H1 (cell line): ENCODE data around the gene TCEA2. TPM values are rescaled to one million over a fixed set of nuclear protein-coding genes. Genes with fewer than 3 reads are reported as not detected.
A peak's percentile ranks its signal among the peaks of the same experiment; 100 is the strongest.

Source experiments
- CTCF ChIA-PET: fragments of 300-600 bp; sonication (Branson Sonifier 250); formaldehyde crosslinking; loops from one replicate; lab custom pipeline; 2021; ENCODE audit not compliant: partially characterized antibody; lab: Charles Lee
- POLR2A ChIA-PET: fragments of 300-600 bp; sonication (Branson Sonifier 250); formaldehyde crosslinking; loops from one replicate; lab custom pipeline; 2021; ENCODE audit warnings: inconsistent platforms; ENCODE audit not compliant: partially characterized antibody; lab: Charles Lee
- DNase-seq, 2 experiments: peaks; one replicate each; pipeline versions ENCODE4 v3.0.0 to v3.0.0-alpha.2; 2010 to 2022; ENCODE audit warnings: low spot score in 2 of 2, low read depth in 1 of 2, mixed read lengths in 1 of 2
- FAIRE-seq: peaks from 2 replicates; lab custom pipeline; 2011; peaks lifted over from hg19 to GRCh38; lab: Jason Lieb, UNC
- H2AFZ ChIP-seq: 2 replicates; pipeline ENCODE4 v1.8.1; 2012; ENCODE audit warnings: low read length, inconsistent platforms
- H2AK5ac ChIP-seq: 2 replicates; pipeline ENCODE4 v1.6.1; 2013; ENCODE audit warnings: low read depth, low read length
- H2BK120ac ChIP-seq: replicated peaks from 2 replicates; pipeline ENCODE3; 2013; ENCODE audit warnings: low read depth, low read length, inconsistent platforms
- H2BK12ac ChIP-seq: 2 replicates; pipeline ENCODE4 v1.6.1; 2013; ENCODE audit warnings: low read depth, low read length
- H2BK15ac ChIP-seq: 2 replicates; pipeline ENCODE4 v1.6.1; 2013; ENCODE audit warnings: low read length
- H2BK20ac ChIP-seq: 2 replicates; pipeline ENCODE4 v1.6.1; 2013; ENCODE audit warnings: low read length
- H2BK5ac ChIP-seq: 2 replicates; pipeline ENCODE4 v1.6.1; 2013; ENCODE audit warnings: low read depth, low read length
- H3K14ac ChIP-seq: 2 replicates; pipeline ENCODE4 v1.6.1; 2013; ENCODE audit warnings: inconsistent platforms; ENCODE audit not compliant: insufficient read length
- H3K18ac ChIP-seq: 2 replicates; pipeline ENCODE4 v1.6.1; 2013; ENCODE audit warnings: low read length; ENCODE audit errors: extremely low read depth
- H3K23ac ChIP-seq: 2 replicates; pipeline ENCODE4 v1.6.1; 2013; ENCODE audit warnings: inconsistent platforms; ENCODE audit not compliant: insufficient read length
- H3K23me2 ChIP-seq: 2 replicates; pipeline ENCODE4 v1.6.1; 2013; ENCODE audit warnings: low read depth, low read length
- H3K27ac ChIP-seq: 2 replicates; pipeline ENCODE4 v1.6.1; 2011; ENCODE audit warnings: low read depth, low read length, inconsistent platforms
- H3K27me3 ChIP-seq, 4 experiments: replicated peaks in 1 of 4; 1 replicate in 1 of 4; 2 replicates in 3 of 4; pipeline versions ENCODE4 v1.6.1 to v1.8.1; 2011 to 2013; ENCODE audit warnings: low read length in 3 of 4, mild to moderate bottlenecking in 3 of 4, inconsistent platforms in 2 of 4, mixed read lengths in 2 of 4, moderate library complexity in 1 of 4; ENCODE audit not compliant: control insufficient read depth in 3 of 4, insufficient read depth in 3 of 4; ENCODE audit errors: extremely low read depth in 1 of 4
- H3K36me3 ChIP-seq, 4 experiments: 2 replicates each; pipeline versions ENCODE4 v1.6.1 to v1.8.1; 2011 to 2013; ENCODE audit warnings: mild to moderate bottlenecking in 4 of 4, low read length in 3 of 4, moderate library complexity in 2 of 4, control low read depth in 1 of 4, inconsistent platforms in 1 of 4; ENCODE audit not compliant: insufficient read depth in 4 of 4, control insufficient read depth in 2 of 4
- H3K4ac ChIP-seq: replicated peaks from 2 replicates; pipeline ENCODE3; 2013; ENCODE audit warnings: low read length, low read depth, mixed read lengths, inconsistent platforms; ENCODE audit not compliant: insufficient read length
- H3K4me1 ChIP-seq, 4 experiments: replicated peaks in 1 of 4; 1 replicate in 1 of 4; 2 replicates in 3 of 4; pipeline versions ENCODE4 v1.6.1 to v1.8.1; 2011 to 2013; ENCODE audit warnings: low read length in 3 of 4, inconsistent platforms in 2 of 4, mixed read lengths in 1 of 4; ENCODE audit not compliant: insufficient read depth in 4 of 4, control insufficient read depth in 3 of 4
- H3K4me2 ChIP-seq, 2 experiments: 2 replicates each; pipeline versions ENCODE4 v1.6.1 to v1.8.1; 2011 to 2013; ENCODE audit warnings: low read depth in 2 of 2, low read length in 2 of 2, control low read depth in 1 of 2, inconsistent platforms in 1 of 2, mild to moderate bottlenecking in 1 of 2; ENCODE audit not compliant: insufficient read depth in 1 of 2
- H3K4me3 ChIP-seq, 4 experiments: fragments of 200-600, 300-600 bp in 1 of 4; sonication (generic), shearing (Covaris generic), sonication (Bioruptor Twin) in 1 of 4; 2 replicates each; pipeline versions ENCODE4 v1.5.1 to v1.8.1; 2011 to 2016; ENCODE audit warnings: low read length in 4 of 4, low read depth in 3 of 4, control low read depth in 2 of 4, inconsistent platforms in 2 of 4, mild to moderate bottlenecking in 2 of 4, mixed read lengths in 1 of 4, moderate library complexity in 1 of 4; ENCODE audit not compliant: insufficient read depth in 2 of 4; ENCODE audit errors: extremely low read depth in 1 of 4
- H3K56ac ChIP-seq: replicated peaks from 2 replicates; pipeline ENCODE3; 2013; ENCODE audit warnings: low read depth, mild to moderate bottlenecking, mixed read lengths, low read length, inconsistent platforms; ENCODE audit not compliant: insufficient read length
- H3K79me1 ChIP-seq: 2 replicates; pipeline ENCODE4 v1.6.1; 2013; ENCODE audit warnings: low read depth, low read length, control low read depth
- H3K79me2 ChIP-seq, 2 experiments: 2 replicates each; pipeline versions ENCODE4 v1.6.1 to v1.8.1; 2012 to 2013; ENCODE audit warnings: low read length in 2 of 2, mild to moderate bottlenecking in 2 of 2, inconsistent platforms in 1 of 2; ENCODE audit not compliant: insufficient read depth in 2 of 2, control insufficient read depth in 1 of 2
- H3K9ac ChIP-seq, 4 experiments: replicated peaks in 1 of 4; 1 replicate in 1 of 4; 2 replicates in 3 of 4; pipeline versions ENCODE4 v1.6.1 to v1.8.1; 2011 to 2013; ENCODE audit warnings: low read depth in 3 of 4, low read length in 3 of 4, control low read depth in 2 of 4, mild to moderate bottlenecking in 2 of 4, moderate library complexity in 2 of 4, inconsistent platforms in 1 of 4; ENCODE audit errors: extremely low read depth in 1 of 4
- H3K9me3 ChIP-seq, 2 experiments: 2 replicates each; pipeline versions ENCODE4 v1.6.1 to v1.8.1; 2012 to 2013; ENCODE audit warnings: mild to moderate bottlenecking in 2 of 2, moderate library complexity in 2 of 2, control low read depth in 1 of 2, inconsistent platforms in 1 of 2, low read depth in 1 of 2, low read length in 1 of 2, mixed read lengths in 1 of 2; ENCODE audit not compliant: insufficient read depth in 2 of 2
- H4K20me1 ChIP-seq, 2 experiments: replicated peaks in 1 of 2; 2 replicates each; pipeline versions ENCODE3 to v1.8.1; 2011 to 2013; ENCODE audit warnings: inconsistent platforms in 2 of 2, low read length in 2 of 2, mild to moderate bottlenecking in 1 of 2; ENCODE audit not compliant: insufficient read depth in 2 of 2, control insufficient read depth in 1 of 2
- H4K5ac ChIP-seq: 2 replicates; pipeline ENCODE4 v1.6.1; 2013; ENCODE audit warnings: low read length, low read depth, mixed read lengths, inconsistent platforms; ENCODE audit not compliant: insufficient read length
- H4K8ac ChIP-seq: 2 replicates; pipeline ENCODE4 v1.8.0; 2013; ENCODE audit warnings: mild to moderate bottlenecking, moderate library complexity, low read length, inconsistent platforms; ENCODE audit not compliant: insufficient read depth; ENCODE audit errors: extremely low read depth
- H4K91ac ChIP-seq: replicated peaks from 2 replicates; pipeline ENCODE3; 2013; ENCODE audit warnings: low read length, mixed read lengths, inconsistent platforms; ENCODE audit not compliant: insufficient read length
- CTBP2 ChIP-seq: IDR thresholded peaks from 2 replicates; pipeline ENCODE4 v1.7.0; 2011; ENCODE audit warnings: borderline replicate concordance, mild to moderate bottlenecking, moderate library complexity, mixed read lengths, low read length; ENCODE audit not compliant: insufficient read depth, insufficient read length
- CTCF ChIP-seq, 3 experiments: IDR thresholded peaks; 1 replicate in 2 of 3; 2 replicates in 1 of 3; pipeline versions ENCODE4 v1.5.1 to v1.6.1; 2011; ENCODE audit warnings: low read length in 3 of 3, mild to moderate bottlenecking in 3 of 3, inconsistent platforms in 2 of 3, low read depth in 1 of 3, moderate library complexity in 1 of 3; ENCODE audit not compliant: insufficient read depth in 1 of 3; ENCODE audit errors: control extremely low read depth in 1 of 3
- HDAC6 ChIP-seq: IDR thresholded peaks from one replicate; pipeline ENCODE4 v1.7.1; 2012; ENCODE audit warnings: low read depth, mild to moderate bottlenecking, inconsistent platforms, low read length, moderate library complexity
- KDM1A ChIP-seq: fragments of 200-600, 300-600 bp; sonication (generic); IDR thresholded peaks from 2 replicates; pipeline ENCODE4 v1.7.1; 2016; ENCODE audit warnings: mild to moderate bottlenecking, low read length, borderline replicate concordance
- MAX ChIP-seq: IDR thresholded peaks from 2 replicates; pipeline ENCODE4 v1.6.1; 2012; ENCODE audit warnings: inconsistent platforms
- POLR2AphosphoS5 ChIP-seq: IDR thresholded peaks from 2 replicates; pipeline ENCODE4 v1.6.1; 2011; ENCODE audit warnings: low read depth, low read length
- RNF2 ChIP-seq: fragments of 200-900, 300-1000 bp; sonication (generic); IDR thresholded peaks from 2 replicates; pipeline ENCODE4 v1.7.1; 2016; ENCODE audit warnings: borderline replicate concordance, low read depth, mild to moderate bottlenecking, antibody characterized with exemption, low read length; ENCODE audit not compliant: poor library complexity, severe bottlenecking; ENCODE audit errors: missing control alignments
- ZNF274 ChIP-seq: IDR thresholded peaks from 2 replicates; pipeline ENCODE4 v1.7.0; 2012; ENCODE audit warnings: low read length, borderline replicate concordance; ENCODE audit errors: extremely low read depth
- WGBS, 2 experiments: shearing (Covaris generic) in 1 of 2; methylation state at CpG; one replicate each; pipeline versions ENCODE4 v1.1.6 to v1.1.7; 2013 to 2015; ENCODE audit warnings: low lambda C conversion rate in 2 of 2, mixed read lengths in 2 of 2, inconsistent platforms in 1 of 2, low coverage in 1 of 2, missing lambda C conversion rate in 1 of 2; ENCODE audit not compliant: insufficient replicate concordance in 2 of 2, insufficient coverage in 1 of 2, insufficient read length in 1 of 2; ENCODE audit errors: extremely low coverage in 1 of 2, missing lambda C conversion rate in 1 of 2; 5-methylcytosine and 5-hydroxymethylcytosine counted together
- polyA plus RNA-seq, 7 experiments: library from polyadenylated mRNA; depleted of rRNA in 3 of 7; stranded (reverse) in 5 of 7; unstranded in 2 of 7; fragments of >200 nt in 5 of 7; fragments of 200-250 nt in 2 of 7; gene quantifications; 1 replicate in 5 of 7; 2 replicates in 1 of 7; 4 replicates in 1 of 7; pipeline versions ENCODE4 v1.2.1 to v1.2.3, GENCODE V29; 2011 to 2013; ENCODE audit warnings: missing spikeins in 2 of 7, mixed read lengths in 2 of 7
- total RNA-seq: library from RNA; stranded (reverse); fragmentation: NEBNext Ultra II Directional; extraction: Animal tissue kit (Norgen Biotek cat#: 25700); gene quantifications from 2 replicates; pipeline ENCODE4 v1.2.1, GENCODE V29; 2021

The TCEA2 gene
- total and polyA plus RNA-seq, 2 of the 8 experiments (the other 6 are each of a cell fraction or from before 2014, with no cell fraction given), result 41.4 to 42.3 TPM

DNA sequence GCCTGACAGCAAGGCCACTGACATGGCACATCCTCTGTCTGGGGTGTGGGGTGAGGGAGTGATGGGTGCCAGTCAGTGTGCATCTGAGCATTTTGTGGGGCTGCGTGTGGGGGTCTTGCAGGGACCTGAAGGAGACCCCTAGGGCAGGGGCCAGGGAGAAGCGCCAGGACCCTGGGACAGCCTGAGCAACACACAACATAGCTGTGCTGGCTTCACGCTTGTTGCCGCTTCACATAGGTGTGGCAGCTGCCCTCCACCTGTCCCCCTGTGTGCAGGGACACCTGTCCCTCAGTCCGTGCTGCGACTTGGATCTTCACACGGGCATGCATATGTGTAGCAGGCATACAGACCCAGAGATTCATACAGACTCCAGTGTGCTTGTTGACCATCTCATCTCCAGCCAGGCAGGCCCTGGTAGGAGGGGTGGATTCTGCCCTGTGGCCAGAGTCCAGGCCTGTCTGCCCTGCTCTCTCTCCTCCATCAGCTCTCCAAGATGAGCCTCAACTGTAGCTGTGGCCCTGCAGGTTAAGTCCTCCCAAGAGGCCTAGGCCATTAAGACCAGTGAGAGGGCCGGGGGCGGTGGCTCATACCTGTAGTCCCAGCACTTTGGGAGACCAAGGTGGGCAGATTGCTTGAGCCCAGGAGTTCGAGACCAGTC, 47.5 kb downstream of the TCEA2 start:
- Histone ChIP-seq H3K4me3 (no peak overlapping the region), H4K20me1 (peaks cover 2 to 4% of the 10 kb centered on the region in 2 experiments), H2BK15ac (no peak overlapping the region), H3K79me2 (no peaks in the 10 kb centered on the region), H2AFZ (no peak overlapping the region), H2BK120ac (no peak overlapping the region), H3K23ac (no peak overlapping the region), H4K91ac (no peak overlapping the region), H3K18ac (no peak overlapping the region), H4K8ac (no peak overlapping the region), H3K79me1 (no peaks in the 10 kb centered on the region), H2AK5ac (no peak overlapping the region)
- POLR2A ChIA-PET, result interaction anchor here (0.7 kb wide), 1 partner anchor 1092 kb away, joined by 3 read pairs; no protein-coding TSS in a partner anchor
- TF ChIP-seq ZNF274, result no peak
- TF ChIP-seq CTCF (IDR thresholded peaks at IDR 0.05; ENCODE audit: control extremely low read depth in 1 of 3, insufficient read depth in 1 of 3, low read depth in 1 of 3, low read length in 3 of 3), result no peak
- no peak for TF ChIP-seq RNF2
- no peak for TF ChIP-seq MAX
- no peak for TF ChIP-seq POLR2AphosphoS5
- no peak for TF ChIP-seq CTBP2
- TF ChIP-seq HDAC6, result no peak
- TF ChIP-seq KDM1A, result no peak
- TF ChIP-seq, all 59 proteins: peak for 0
- no peaks in the 10 kb centered on the region for H3K4me1 ChIP-seq
- no peak overlapping the region for H3K4me2 ChIP-seq
- H2BK20ac ChIP-seq, result no peak overlapping the region
- H3K23me2 ChIP-seq, result no peaks in the 10 kb centered on the region
- DNase-seq, result peak in 1 of 2 experiments; percentile 41
- no peak overlapping the region for H3K4ac ChIP-seq
- H3K27me3 ChIP-seq, result no peaks in the 10 kb centered on the region
- H3K36me3 ChIP-seq, result no peaks in the 10 kb centered on the region
- H3K14ac ChIP-seq, result no peak overlapping the region
- CTCF ChIA-PET, result interaction anchor here (0.8 to 6.4 kb wide), 5 partner anchors 9 to 112 kb away, joined by 3 to 59 read pairs (median 5); partner anchors contain the start of gene LKAAEAR1
- WGBS, 2 experiments, result 88% methylated on average over 9 of the region's 10 CpGs; no CpG with 5 or more reads in 1 of the 2 experiments
- H3K9ac ChIP-seq, result no peak overlapping the region
- H3K9me3 ChIP-seq, result no peaks in the 10 kb centered on the region
- H3K56ac ChIP-seq, result no peak overlapping the region
- H3K27ac ChIP-seq, result no peak overlapping the region
- no peak for FAIRE-seq
- peak overlapping the region; percentile 66; the same call in 1 of the 2 replicates for H2BK5ac ChIP-seq
- no peak overlapping the region for H4K5ac ChIP-seq
- 0 out of 2 replicates have a peak overlapping the region, but pooled peaks have one; percentile 27 for H2BK12ac ChIP-seq
